PFSK-1 (cell line): ENCODE results near the gene PRKN.

Experiments
- FOXP2 ChIP-seq: optimal IDR thresholded peaks from 2 replicates; pipeline ENCODE3; 2011; ENCODE audit warnings: borderline replicate concordance, control low read depth, inconsistent platforms; ENCODE audit not compliant: insufficient read depth; ENCODE audit errors: extremely low read length, extremely low read depth
- POLR2AphosphoS5 ChIP-seq: IDR thresholded peaks from 2 replicates; pipeline ENCODE4 v1.6.1; 2012; ENCODE audit warnings: low read depth, mild to moderate bottlenecking, control low read depth, low read length, moderate library complexity
- SIN3A ChIP-seq: IDR thresholded peaks from 2 replicates; pipeline ENCODE4 v1.6.1; 2012; ENCODE audit warnings: mild to moderate bottlenecking, low read length, moderate library complexity, borderline replicate concordance; ENCODE audit not compliant: insufficient read depth
- TAF1 ChIP-seq: IDR thresholded peaks from 2 replicates; pipeline ENCODE4 v1.6.1; 2012; ENCODE audit warnings: low read length, control low read depth, borderline replicate concordance; ENCODE audit not compliant: insufficient read depth
- TF ChIP-seq, protein P1 (sequence below), 2 experiments: IDR thresholded peaks; 2 replicates each; pipeline versions ENCODE4 v1.6.1 to v1.8.0; 2011 to 2012; ENCODE audit warnings: low read depth in 2 of 2, low read length in 2 of 2, control low read depth in 1 of 2, inconsistent platforms in 1 of 2, mild to moderate bottlenecking in 1 of 2, moderate library complexity in 1 of 2; ENCODE audit not compliant: insufficient read depth in 1 of 2

Gene PRKN

DNA sequence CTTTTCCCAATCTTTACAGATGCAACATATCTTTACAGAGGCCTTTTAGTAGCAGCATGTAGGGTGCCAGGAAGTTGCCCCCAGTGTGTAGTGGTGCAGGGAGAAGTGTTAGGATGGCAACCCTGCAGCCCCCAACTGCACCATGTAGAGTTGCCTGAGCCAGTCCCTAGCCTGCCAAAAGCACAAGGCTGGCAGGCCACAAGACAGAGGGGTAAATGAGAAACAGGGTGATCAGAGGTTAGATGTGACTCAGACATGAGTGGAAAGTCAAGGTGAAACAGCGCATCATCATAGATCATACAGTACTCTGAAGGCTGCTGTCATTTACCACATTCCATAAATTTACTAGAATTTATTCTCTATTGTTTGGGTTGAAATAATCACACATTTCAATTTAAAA is 467.5 kb downstream of the PRKN start:
- no peak for TF ChIP-seq SIN3A
- no peak for TF ChIP-seq TAF1
- TF ChIP-seq, protein P1, sequence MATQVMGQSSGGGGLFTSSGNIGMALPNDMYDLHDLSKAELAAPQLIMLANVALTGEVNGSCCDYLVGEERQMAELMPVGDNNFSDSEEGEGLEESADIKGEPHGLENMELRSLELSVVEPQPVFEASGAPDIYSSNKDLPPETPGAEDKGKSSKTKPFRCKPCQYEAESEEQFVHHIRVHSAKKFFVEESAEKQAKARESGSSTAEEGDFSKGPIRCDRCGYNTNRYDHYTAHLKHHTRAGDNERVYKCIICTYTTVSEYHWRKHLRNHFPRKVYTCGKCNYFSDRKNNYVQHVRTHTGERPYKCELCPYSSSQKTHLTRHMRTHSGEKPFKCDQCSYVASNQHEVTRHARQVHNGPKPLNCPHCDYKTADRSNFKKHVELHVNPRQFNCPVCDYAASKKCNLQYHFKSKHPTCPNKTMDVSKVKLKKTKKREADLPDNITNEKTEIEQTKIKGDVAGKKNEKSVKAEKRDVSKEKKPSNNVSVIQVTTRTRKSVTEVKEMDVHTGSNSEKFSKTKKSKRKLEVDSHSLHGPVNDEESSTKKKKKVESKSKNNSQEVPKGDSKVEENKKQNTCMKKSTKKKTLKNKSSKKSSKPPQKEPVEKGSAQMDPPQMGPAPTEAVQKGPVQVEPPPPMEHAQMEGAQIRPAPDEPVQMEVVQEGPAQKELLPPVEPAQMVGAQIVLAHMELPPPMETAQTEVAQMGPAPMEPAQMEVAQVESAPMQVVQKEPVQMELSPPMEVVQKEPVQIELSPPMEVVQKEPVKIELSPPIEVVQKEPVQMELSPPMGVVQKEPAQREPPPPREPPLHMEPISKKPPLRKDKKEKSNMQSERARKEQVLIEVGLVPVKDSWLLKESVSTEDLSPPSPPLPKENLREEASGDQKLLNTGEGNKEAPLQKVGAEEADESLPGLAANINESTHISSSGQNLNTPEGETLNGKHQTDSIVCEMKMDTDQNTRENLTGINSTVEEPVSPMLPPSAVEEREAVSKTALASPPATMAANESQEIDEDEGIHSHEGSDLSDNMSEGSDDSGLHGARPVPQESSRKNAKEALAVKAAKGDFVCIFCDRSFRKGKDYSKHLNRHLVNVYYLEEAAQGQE (IDR thresholded peaks at IDR 0.05; ENCODE audit: insufficient read depth in 1 of 2, low read depth in 2 of 2, low read length in 2 of 2) = no peak
- no peak for TF ChIP-seq FOXP2
- TF ChIP-seq POLR2AphosphoS5 = no peak

DNA sequence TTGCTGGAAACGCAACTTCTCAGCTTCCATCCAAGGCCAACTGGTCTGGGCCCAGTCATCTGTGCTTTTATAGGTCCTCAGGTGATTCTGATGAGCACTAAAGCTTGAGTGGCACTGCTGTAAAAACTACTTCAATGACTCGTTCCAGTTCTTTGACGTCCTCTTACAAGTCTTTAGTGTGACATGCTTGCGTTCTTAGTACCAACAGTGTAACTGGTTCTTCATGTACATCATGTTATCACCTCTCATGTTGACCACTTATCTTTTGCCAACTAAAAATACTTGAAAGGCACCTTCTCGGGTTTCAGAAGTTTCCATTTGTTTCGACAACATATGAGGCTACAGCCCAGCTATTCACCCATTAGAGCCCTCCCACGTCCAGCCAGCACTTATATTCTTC is 468.9 kb downstream of the PRKN start:
- TF ChIP-seq, protein P1 (IDR thresholded peaks at IDR 0.05; ENCODE audit: insufficient read depth in 1 of 2, low read depth in 2 of 2, low read length in 2 of 2) = no peak

- TF ChIP-seq SIN3A (no peak), POLR2AphosphoS5 (no peak), TAF1 (no peak)
- TF ChIP-seq, protein P1 (IDR thresholded peaks at IDR 0.05; ENCODE audit: insufficient read depth in 1 of 2, low read depth in 2 of 2, low read length in 2 of 2) = no peak
These were observed 471.2 kb downstream of the PRKN start for GRCh38 chr6:162256361-162256760.

GRCh38 chr6:162251257-162251656 is 476.3 kb downstream of the PRKN start:
- TF ChIP-seq SIN3A = no peak
- TF ChIP-seq, protein P1 (IDR thresholded peaks at IDR 0.05; ENCODE audit: insufficient read depth in 1 of 2, low read depth in 2 of 2, low read length in 2 of 2) = no peak
- TF ChIP-seq FOXP2 = no peak
- TF ChIP-seq TAF1 = no peak
- no peak for TF ChIP-seq POLR2AphosphoS5

GRCh38 chr6:162249907-162250642 is 477.5 kb downstream of the PRKN start:
- TF ChIP-seq FOXP2 (no peak), POLR2AphosphoS5 (no peak), TAF1 (no peak), SIN3A (no peak)
- TF ChIP-seq, protein P1 (IDR thresholded peaks at IDR 0.05; ENCODE audit: insufficient read depth in 1 of 2, low read depth in 2 of 2, low read length in 2 of 2) = no peak
